PC-3 (cell line): ENCODE data around the gene TTLL1. TPM values are rescaled to one million over a fixed set of nuclear protein-coding genes. Genes with fewer than 3 reads are reported as not detected.
A peak's percentile ranks its signal among the peaks of the same experiment; 100 is the strongest.
"Not testable (repeated sequence)": the region's sequence is repeated elsewhere in the genome, so short reads cannot be mapped to it uniquely, and the experiment has no call there.

Experiments used
- ATAC-seq: fragments of 200-7000 bp; cut with Tn5 transposase; 2 replicates; pipeline ENCODE4 v1.9.1; 2020; ENCODE audit warnings: mild to moderate bottlenecking, moderate library complexity
- BruUV-seq: library from RNA; stranded (reverse); fragments of 400-500 nt; replicated peaks from 2 replicates; lab custom pipeline; 2021; lab: Mats Ljungman, UMichigan
- CTCF ChIA-PET: fragments of 300-600 bp; sonication (Branson Sonifier 250); formaldehyde crosslinking; loops from one replicate; lab custom pipeline; 2022; ENCODE audit warnings: antibody characterized with exemption; lab: Charles Lee
- POLR2A ChIA-PET: fragments of 300-600 bp; sonication (Branson Sonifier 250); formaldehyde crosslinking; loops from one replicate; lab custom pipeline; 2022; ENCODE audit warnings: antibody characterized with exemption; ENCODE audit not compliant: unreplicated experiment; lab: Charles Lee
- DNase-seq: peaks from one replicate; pipeline ENCODE4 v3.0.0-alpha.2; 2015
- H2AFZ ChIP-seq: fragments of 300-600 bp; sonication (generic); 2 replicates; pipeline ENCODE4 v1.6.0; 2016; ENCODE audit warnings: antibody characterized with exemption, low read length
- H3F3A ChIP-seq: fragments of 300-600 bp; sonication (generic); one replicate; pipeline ENCODE4 v1.6.0; 2017; ENCODE audit warnings: antibody characterized with exemption, low read length, control low read depth, mild to moderate bottlenecking; ENCODE audit not compliant: unreplicated experiment
- H3K27ac ChIP-seq: fragments of 300-600 bp; sonication (generic); 2 replicates; pipeline ENCODE4 v1.5.1; 2016; ENCODE audit warnings: mild to moderate bottlenecking, low read length
- H3K27me3 ChIP-seq: fragments of 300-600 bp; sonication (generic); 2 replicates; pipeline ENCODE4 v1.6.1; 2016; ENCODE audit warnings: low read length, mixed read lengths
- H3K36me3 ChIP-seq: fragments of 300-600 bp; sonication (generic); 2 replicates; pipeline ENCODE4 v1.6.1; 2016; ENCODE audit warnings: low read depth, mixed run types, low read length, mixed read lengths
- H3K4me1 ChIP-seq: fragments of 300-600 bp; sonication (generic); 2 replicates; pipeline ENCODE4 v1.5.1; 2016; ENCODE audit warnings: low read length; ENCODE audit not compliant: insufficient read depth
- H3K4me2 ChIP-seq: fragments of 300-600 bp; sonication (generic); 2 replicates; pipeline ENCODE4 v1.6.0; 2016; ENCODE audit warnings: low read length
- H3K4me3 ChIP-seq: fragments of 300-600 bp; sonication (generic); 2 replicates; pipeline ENCODE4 v1.5.1; 2016; ENCODE audit warnings: mild to moderate bottlenecking, low read length, mixed read lengths
- H3K79me2 ChIP-seq: fragments of 300-600 bp; sonication (generic); 2 replicates; pipeline ENCODE4 v1.6.1; 2017; ENCODE audit warnings: low read length, mixed read lengths
- H3K9ac ChIP-seq: fragments of 300-600 bp; sonication (generic); 2 replicates; pipeline ENCODE4 v1.6.0; 2016; ENCODE audit warnings: mild to moderate bottlenecking, low read length
- H3K9me2 ChIP-seq: fragments of 300-600 bp; sonication (generic); replicated peaks from 2 replicates; pipeline ENCODE4 v1.6.1; 2016; ENCODE audit warnings: mixed run types, low read length, mixed read lengths
- H3K9me3 ChIP-seq: fragments of 300-600 bp; sonication (generic); 2 replicates; pipeline ENCODE4 v1.6.1; 2016; ENCODE audit warnings: low read length, mixed read lengths
- H4K20me1 ChIP-seq: fragments of 300-600 bp; sonication (generic); 2 replicates; pipeline ENCODE4 v1.6.1; 2016; ENCODE audit warnings: low read length, mixed read lengths
- EZH2 ChIP-seq: fragments of 300-600 bp; sonication (generic); IDR thresholded peaks from one replicate; pipeline ENCODE4 v1.6.1; 2017; ENCODE audit warnings: antibody characterized with exemption, mild to moderate bottlenecking, low read length; ENCODE audit not compliant: unreplicated experiment
- EZH2phosphoT487 ChIP-seq: fragments of 300-600 bp; sonication (generic); IDR thresholded peaks from 2 replicates; pipeline ENCODE4 v1.6.1; 2018; ENCODE audit warnings: mild to moderate bottlenecking, antibody characterized with exemption, low read length, borderline replicate concordance
- intact Hi-C: fragments of 100-400 bp; cut with micrococcal nuclease; formaldehyde crosslinking; loops from 2 replicates; pipeline ENCODE4 v1.9.0; 2023
- total RNA-seq: library from RNA; depleted of rRNA; stranded (reverse); fragments of >200 nt; gene quantifications from 2 replicates; pipeline ENCODE4 v1.2.3, GENCODE V29; 2014
- TF ChIP-seq, protein P1 (sequence below): fragments of 300-600 bp; sonication (generic); conservative IDR thresholded peaks from 2 replicates; pipeline ENCODE4 v1.5.1; 2017; ENCODE audit warnings: antibody characterized with exemption, low read depth, mild to moderate bottlenecking, low read length

Gene TTLL1
- total RNA-seq, 1 experiment from 2014 or later, result 0.77 TPM

DNA sequence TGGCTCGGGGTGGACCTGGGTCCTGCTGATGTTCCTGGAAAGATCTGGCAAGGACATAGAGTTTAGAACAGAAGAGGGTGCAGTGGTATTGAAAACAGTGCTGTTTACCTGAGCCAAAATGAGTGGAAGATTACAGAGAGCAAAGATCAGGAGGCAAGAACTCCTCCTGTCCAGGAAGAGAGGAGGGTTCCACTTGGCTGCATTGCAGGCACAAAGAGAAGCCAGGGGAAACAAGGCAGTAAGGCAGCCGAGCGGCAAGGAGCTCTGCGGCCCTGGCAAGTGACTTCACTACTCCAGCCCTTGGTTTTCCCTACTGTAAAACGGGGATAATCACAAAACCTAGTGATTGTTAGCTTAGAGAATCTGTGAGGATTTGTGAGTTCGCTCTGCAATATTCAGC is 70.6 kb downstream of the TTLL1 start:
- Histone ChIP-seq H3K9ac (no peak overlapping the region), H3K27ac (no peak overlapping the region), H3K4me3 (no peak overlapping the region), H3K27me3 (no peaks in the 10 kb centered on the region), H3K79me2 (peaks cover 10% of the 10 kb centered on the region), H3K4me1 (peaks cover 8% of the 10 kb centered on the region), H4K20me1 (peaks cover 4% of the 10 kb centered on the region; the same call in 1 of the 2 replicates), H3K36me3 (no peaks in the 10 kb centered on the region), H3K4me2 (no peak overlapping the region), H3K9me2 (no peaks in the 10 kb centered on the region), H2AFZ (no peak overlapping the region), H3K9me3 (no peaks in the 10 kb centered on the region), H3F3A (no peaks in the 10 kb centered on the region)
- ATAC-seq (no peak), DNase-seq (no peak)
- no TSS peak for BruUV-seq
- TF ChIP-seq EZH2phosphoT487 (no peak), EZH2 (no peak)
- TF ChIP-seq, protein P1, sequence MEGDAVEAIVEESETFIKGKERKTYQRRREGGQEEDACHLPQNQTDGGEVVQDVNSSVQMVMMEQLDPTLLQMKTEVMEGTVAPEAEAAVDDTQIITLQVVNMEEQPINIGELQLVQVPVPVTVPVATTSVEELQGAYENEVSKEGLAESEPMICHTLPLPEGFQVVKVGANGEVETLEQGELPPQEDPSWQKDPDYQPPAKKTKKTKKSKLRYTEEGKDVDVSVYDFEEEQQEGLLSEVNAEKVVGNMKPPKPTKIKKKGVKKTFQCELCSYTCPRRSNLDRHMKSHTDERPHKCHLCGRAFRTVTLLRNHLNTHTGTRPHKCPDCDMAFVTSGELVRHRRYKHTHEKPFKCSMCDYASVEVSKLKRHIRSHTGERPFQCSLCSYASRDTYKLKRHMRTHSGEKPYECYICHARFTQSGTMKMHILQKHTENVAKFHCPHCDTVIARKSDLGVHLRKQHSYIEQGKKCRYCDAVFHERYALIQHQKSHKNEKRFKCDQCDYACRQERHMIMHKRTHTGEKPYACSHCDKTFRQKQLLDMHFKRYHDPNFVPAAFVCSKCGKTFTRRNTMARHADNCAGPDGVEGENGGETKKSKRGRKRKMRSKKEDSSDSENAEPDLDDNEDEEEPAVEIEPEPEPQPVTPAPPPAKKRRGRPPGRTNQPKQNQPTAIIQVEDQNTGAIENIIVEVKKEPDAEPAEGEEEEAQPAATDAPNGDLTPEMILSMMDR, result no peak
- POLR2A ChIA-PET, result no interaction called here
- intact Hi-C loops, result no loop called here
- CTCF ChIA-PET, result no interaction called here

DNA sequence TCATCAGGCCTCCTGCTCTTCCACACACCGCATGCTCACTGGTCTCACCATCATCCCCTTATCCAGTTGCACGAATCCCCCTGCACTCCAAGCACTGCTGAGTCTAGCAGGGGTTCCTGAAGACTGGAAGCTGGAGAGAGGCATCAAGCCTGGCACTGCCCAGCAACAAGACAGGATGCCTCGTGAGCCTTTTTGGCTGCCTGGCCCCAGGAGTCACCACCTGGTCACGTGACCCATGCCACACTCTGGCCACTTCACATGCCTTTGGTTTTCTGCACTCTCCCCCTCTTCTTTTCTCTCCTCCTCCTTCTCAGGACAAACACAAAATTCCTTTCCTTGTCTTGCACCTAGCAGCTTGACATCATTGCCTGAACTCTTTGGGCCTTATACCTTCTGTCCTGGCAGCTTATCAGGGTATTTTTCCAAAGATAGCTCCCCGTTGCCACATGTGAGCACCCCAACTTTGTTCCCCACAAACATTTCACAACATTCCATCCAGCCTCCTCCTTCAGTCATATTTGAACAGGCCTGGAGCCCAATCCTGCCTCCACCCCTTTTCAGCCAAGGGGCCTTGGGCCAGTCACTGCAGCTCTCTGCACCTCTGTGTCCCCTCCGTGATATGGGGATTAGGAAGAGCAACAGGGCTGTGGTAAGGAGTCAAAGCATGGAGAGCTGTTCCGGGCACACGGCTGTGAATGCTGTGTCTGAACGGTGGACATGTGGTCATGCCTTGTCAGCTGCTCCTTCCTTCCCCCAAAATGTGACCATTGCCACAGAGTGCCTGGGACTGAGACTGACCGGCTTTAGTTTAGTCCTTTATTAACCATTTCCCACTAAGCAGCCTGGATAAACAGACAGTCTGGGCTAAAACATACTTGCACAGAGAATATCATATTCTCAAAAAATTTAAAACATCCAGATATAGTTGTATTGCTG is 71.4 kb downstream of the TTLL1 start:
- Histone ChIP-seq H3K27ac (no peak overlapping the region), H3K36me3 (no peaks in the 10 kb centered on the region), H3K4me3 (no peak overlapping the region), H3K9ac (no peak overlapping the region), H3F3A (no peaks in the 10 kb centered on the region), H4K20me1 (peaks cover 12% of the 10 kb centered on the region), H3K79me2 (peaks cover 18% of the 10 kb centered on the region), H3K9me2 (no peaks in the 10 kb centered on the region), H3K9me3 (no peaks in the 10 kb centered on the region), H3K4me2 (no peak overlapping the region), H3K27me3 (no peaks in the 10 kb centered on the region), H2AFZ (no peak overlapping the region), H3K4me1 (peaks cover 14% of the 10 kb centered on the region)
- no peak for DNase-seq
- TF ChIP-seq EZH2phosphoT487 (no peak), EZH2 (no peak)
- TF ChIP-seq, protein P1, result no peak
- CTCF ChIA-PET, result no interaction called here
- BruUV-seq, result no TSS peak
- ATAC-seq, result no peak
- intact Hi-C loops, result no loop called here
- POLR2A ChIA-PET, result no interaction called here

DNA sequence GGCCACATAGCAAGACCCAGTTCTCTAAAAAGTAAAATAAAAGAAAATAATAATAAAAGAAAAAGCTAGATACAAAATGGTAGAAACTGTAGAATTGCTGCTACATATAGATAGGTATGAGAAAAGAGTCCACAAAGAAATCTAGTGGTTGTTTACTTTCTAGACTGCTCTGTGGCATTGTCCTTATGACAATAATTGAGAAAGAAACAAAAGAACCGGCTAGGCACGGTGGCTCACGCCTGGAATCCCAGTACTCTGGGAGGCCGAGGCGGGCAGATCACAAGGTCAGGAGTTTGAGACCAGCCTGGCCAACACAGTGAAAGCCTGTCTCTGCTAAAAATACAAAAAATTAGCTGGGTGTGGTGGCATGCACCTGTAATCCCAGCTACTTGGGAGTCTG is 73.0 kb downstream of the TTLL1 start:
- H3K9ac ChIP-seq, BruUV-seq, CTCF ChIA-PET, H3K36me3 ChIP-seq, H2AFZ ChIP-seq, ATAC-seq, intact Hi-C loops, H3K4me3 ChIP-seq, H3K9me3 ChIP-seq, H3K27me3 ChIP-seq, H3K9me2 ChIP-seq, H3K27ac ChIP-seq, DNase-seq, H3F3A ChIP-seq: not testable (repeated sequence)
- Histone ChIP-seq H3K4me1 (peaks cover 14% of the 10 kb centered on the region), H3K4me2 (peak overlapping the region; percentile 86; the same call in 1 of the 2 replicates), H4K20me1 (peaks cover 13% of the 10 kb centered on the region), H3K79me2 (peaks cover 35% of the 10 kb centered on the region)
- POLR2A ChIA-PET, result interaction anchor here (1.2 kb wide), 1 partner anchor 21 kb away, joined by 4 read pairs; no protein-coding TSS in a partner anchor
